ENCODE results near the gene NPW. TPM values are rescaled to one million over a fixed set of nuclear protein-coding genes. Genes with fewer than 3 reads are reported as not detected.

The NPW gene
- total and polyA plus RNA-seq, 2 experiments from 2014 or later: 3.3 to 38.6 TPM

DNA sequence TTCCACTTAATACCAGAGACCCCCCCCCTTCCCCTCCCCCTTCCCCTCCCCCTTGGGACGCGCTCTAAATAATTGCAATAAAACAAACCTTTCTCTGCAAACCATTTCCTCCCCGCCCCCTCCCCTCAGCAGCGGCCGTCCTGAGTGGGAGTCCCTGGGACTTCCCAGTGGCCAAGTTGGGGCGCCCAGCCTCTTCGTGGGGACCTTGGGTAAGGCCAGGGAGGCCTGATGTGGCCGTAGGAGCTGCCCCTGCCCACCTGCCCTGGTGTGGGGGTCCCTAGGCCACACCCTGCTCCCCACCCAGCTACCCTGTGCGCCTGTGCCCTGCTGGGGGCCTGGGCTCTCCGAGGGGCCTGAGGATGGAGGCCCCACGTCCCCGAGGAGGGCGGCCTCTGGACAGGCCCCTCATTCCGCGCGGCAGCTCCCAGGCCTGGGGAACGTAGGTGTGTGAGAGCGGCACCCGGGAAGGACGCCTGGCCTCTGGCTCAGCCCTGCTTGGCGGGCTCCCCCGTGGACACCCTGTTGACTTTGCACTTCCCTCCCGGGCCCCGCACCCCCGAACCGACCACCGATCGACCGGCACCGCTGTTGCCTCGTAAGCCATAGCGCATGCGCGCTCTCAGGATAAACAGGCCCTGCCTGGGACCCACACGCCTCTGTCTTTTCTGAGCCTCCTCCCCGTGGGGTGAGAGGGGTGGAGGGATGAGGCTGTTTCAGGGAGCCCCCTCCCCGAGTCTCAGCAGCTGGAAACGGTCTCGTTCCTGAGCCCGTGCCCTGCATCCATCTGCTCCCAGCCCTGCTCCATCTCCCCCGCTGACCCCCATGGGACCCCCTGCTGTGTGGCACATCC, 19.0 kb downstream of the NPW start:
- no peak overlapping the region for H3K27ac ChIP-seq

DNA sequence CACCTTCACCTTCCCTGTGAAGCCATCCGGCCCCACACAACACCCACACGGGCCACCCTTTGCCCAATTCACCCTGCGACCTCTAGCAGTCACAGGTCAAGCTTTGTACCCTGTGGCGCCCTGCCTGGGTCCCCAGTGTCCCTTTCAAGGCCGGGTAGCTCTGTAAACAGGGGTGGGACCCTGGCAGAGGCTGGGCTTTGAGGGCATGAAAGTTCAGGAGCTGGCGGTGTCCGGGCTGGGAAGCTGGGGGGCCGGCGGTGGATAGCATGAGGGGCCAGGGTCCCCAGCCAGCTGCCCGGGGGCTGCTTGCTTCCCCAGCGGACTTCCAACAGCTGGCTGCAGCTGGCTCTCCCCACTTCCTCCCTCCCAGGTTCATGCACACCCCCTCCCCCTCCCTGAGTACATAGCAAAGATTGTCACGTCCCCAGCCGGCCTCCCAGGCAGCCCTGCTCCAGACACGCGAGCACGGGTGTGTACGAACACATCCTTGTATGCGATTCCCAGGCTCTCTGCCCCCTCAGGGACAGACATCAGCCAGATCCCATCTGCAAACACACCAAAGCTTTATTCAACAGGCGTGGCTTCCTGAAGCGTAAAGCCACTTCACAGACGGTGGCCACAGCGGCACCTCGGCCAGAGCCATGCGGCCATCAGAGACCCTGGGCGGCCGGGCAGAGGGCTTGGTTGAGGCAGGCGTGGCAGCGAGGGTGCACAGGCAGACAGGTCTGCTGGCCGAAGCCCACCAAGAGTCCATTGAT, 19.9 kb downstream of the NPW start:
- H3K27ac ChIP-seq: no peak overlapping the region
- no peaks in the 10 kb centered on the region for H3K36me3 ChIP-seq
- no peaks in the 10 kb centered on the region for H3K27me3 ChIP-seq
- H3K9me3 ChIP-seq (ENCODE audit: low read depth): no peaks in the 10 kb centered on the region
- no peak overlapping the region for H3K4me3 ChIP-seq
- peak in 1 of 2 donors; percentile 77 for DNase-seq (ENCODE audit: low read depth in 1 of 2, low spot score in 1 of 2)
- TF ChIP-seq, protein P1, sequence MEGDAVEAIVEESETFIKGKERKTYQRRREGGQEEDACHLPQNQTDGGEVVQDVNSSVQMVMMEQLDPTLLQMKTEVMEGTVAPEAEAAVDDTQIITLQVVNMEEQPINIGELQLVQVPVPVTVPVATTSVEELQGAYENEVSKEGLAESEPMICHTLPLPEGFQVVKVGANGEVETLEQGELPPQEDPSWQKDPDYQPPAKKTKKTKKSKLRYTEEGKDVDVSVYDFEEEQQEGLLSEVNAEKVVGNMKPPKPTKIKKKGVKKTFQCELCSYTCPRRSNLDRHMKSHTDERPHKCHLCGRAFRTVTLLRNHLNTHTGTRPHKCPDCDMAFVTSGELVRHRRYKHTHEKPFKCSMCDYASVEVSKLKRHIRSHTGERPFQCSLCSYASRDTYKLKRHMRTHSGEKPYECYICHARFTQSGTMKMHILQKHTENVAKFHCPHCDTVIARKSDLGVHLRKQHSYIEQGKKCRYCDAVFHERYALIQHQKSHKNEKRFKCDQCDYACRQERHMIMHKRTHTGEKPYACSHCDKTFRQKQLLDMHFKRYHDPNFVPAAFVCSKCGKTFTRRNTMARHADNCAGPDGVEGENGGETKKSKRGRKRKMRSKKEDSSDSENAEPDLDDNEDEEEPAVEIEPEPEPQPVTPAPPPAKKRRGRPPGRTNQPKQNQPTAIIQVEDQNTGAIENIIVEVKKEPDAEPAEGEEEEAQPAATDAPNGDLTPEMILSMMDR (IDR thresholded peaks at IDR 0.05; ENCODE audit: low read depth, low read length): no peak
- H3K4me1 ChIP-seq (ENCODE audit: low read depth): peaks cover 13% of the 10 kb centered on the region

More for the DNA sequence above, 19.0 kb downstream of the NPW start:
- DNase-seq (ENCODE audit: low read depth in 1 of 2, low spot score in 1 of 2): no peak
- Histone ChIP-seq H3K4me1 (ENCODE audit: low read depth) (peaks cover 17% of the 10 kb centered on the region), H3K4me3 (no peak overlapping the region), H3K27me3 (no peaks in the 10 kb centered on the region), H3K36me3 (no peaks in the 10 kb centered on the region), H3K9me3 (ENCODE audit: low read depth) (no peaks in the 10 kb centered on the region)
- TF ChIP-seq, protein P1 (IDR thresholded peaks at IDR 0.05; ENCODE audit: low read depth, low read length): no peak

DNA sequence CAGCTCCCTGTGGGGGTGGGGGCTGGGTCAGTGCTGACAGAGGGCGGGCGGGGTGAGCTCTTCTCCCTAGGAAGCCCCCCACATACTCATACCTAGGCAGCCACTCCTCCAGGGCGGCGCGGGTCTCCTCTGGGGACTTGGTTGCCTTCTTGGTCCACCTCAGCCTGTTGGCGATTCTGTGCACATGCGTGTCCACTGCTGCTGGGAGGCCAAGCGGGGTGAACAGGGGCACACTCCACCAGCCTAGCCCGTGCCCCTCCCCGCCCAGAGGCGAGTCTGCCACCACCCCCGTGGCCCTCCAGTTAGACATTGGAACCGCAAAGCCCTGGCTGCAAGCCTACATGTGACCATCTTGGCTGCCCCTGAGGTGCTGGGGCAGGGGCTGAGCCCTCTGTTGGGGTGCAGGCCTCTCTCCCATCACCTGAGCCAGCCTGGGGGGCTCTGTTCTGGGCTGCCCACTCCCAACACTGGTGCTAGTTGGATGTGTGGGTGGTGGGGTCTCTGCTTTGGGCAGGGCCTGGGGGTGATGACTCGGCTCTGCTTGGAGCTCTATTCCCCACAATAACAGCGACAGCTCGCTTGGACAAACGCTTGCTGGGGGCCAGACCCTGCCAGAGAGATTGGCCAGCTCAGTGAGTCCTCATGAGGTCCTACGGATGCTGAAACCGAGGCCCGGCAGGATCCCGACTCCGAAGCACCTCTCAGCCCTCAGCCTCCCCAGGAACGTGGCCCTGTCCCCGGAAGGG, 20.6 kb downstream of the NPW start:
- Histone ChIP-seq H3K27me3 (no peaks in the 10 kb centered on the region), H3K4me1 (ENCODE audit: low read depth) (peaks cover 13% of the 10 kb centered on the region), H3K9me3 (ENCODE audit: low read depth) (no peaks in the 10 kb centered on the region), H3K36me3 (no peaks in the 10 kb centered on the region), H3K27ac (no peak overlapping the region), H3K4me3 (no peak overlapping the region)
- TF ChIP-seq, protein P1 (IDR thresholded peaks at IDR 0.05; ENCODE audit: low read depth, low read length): no peak
- no peak for DNase-seq (ENCODE audit: low read depth in 1 of 2, low spot score in 1 of 2)

DNA sequence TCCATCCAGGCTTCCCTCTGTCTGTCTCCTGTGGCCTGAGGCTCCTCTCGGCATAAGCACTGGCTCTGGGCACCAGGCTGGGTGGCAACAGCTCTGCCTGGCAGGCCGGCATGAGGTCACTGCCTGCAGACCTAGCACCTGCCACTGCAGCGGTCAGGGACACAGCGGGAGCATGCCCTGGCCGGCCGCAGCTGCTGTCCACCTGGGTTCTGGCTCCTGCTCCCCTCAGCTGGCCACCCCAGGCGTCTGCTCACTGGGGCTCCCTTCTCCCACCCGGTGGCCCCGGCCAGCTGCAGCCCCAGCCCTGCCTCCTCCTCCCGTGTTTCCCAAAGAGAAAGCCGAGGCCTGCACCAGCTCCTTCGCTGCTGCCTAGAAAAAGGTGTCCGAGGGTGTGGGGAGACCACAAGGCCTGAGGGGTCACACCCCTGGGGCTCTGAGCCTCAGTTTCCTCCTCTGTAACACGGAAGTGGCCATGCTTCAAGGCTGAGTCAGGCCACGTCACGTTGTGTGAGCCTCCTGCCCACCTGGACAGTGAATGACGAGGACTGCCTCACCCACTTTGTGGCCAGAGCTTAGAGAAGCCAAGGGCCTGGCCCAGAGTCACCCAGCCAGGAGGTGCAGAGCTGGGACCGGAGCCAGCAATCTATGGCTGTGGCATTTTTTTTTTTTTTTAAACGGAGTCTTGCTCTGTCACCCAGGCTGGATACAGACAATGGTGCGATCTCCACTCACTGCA, 21.4 kb downstream of the NPW start:
- Histone ChIP-seq H3K27ac (no peak overlapping the region), H3K4me1 (ENCODE audit: low read depth) (peaks cover 13% of the 10 kb centered on the region), H3K36me3 (no peaks in the 10 kb centered on the region), H3K27me3 (no peaks in the 10 kb centered on the region), H3K4me3 (no peak overlapping the region), H3K9me3 (ENCODE audit: low read depth) (no peaks in the 10 kb centered on the region)
- DNase-seq (ENCODE audit: low read depth in 1 of 2, low spot score in 1 of 2): no peak
- TF ChIP-seq, protein P1 (IDR thresholded peaks at IDR 0.05; ENCODE audit: low read depth, low read length): no peak

All from cardiac muscle cell (in vitro differentiated cells and primary cell).